Tibial nerve (tissue), 4 donors: Measurements from ENCODE around the gene CFI.

ENCODE experiments used
- EP300 ChIP-seq, 2 donors: sonication (generic); formaldehyde crosslinking; IDR thresholded peaks; one replicate each; pipeline ENCODE4 v1.6.1; 2017; ENCODE audit warnings: antibody characterized with exemption in 2 of 2, mild to moderate bottlenecking in 1 of 2
- POLR2A ChIP-seq, 2 donors: fragments of 450-650 bp; IDR thresholded peaks; one replicate each; pipeline ENCODE4 v1.6.1; 2017; ENCODE audit warnings: antibody characterized with exemption in 2 of 2, mild to moderate bottlenecking in 2 of 2, moderate library complexity in 2 of 2
- TF ChIP-seq, protein P1 (sequence below), 5 experiments: fragments of 200-600 bp in 3 of 5; fragments of 450-650 bp in 2 of 5; sonication (generic) in 3 of 5; IDR thresholded peaks; one replicate each; pipeline ENCODE4 v1.5.1; 2016 to 2019; ENCODE audit warnings: antibody characterized with exemption in 5 of 5, mild to moderate bottlenecking in 3 of 5, moderate library complexity in 2 of 5

DNA sequence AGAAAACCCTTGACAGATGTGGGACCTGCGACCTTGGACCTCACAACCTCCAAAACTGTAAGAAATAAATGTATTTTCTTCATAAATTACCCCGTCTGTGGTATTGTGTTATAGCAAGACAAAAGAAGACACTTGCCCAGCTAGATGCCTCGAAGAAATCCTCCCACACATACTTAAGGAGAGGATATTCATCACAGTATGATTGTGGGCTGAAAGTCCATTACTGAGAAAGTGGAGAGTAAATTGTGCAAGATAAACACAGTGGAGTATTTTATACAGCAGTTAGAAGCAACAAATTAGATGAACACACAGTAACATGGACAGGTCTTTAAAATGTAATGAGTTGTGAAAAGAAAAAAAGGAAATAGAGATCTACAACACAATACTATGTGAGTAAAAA is 46.1 kb downstream of the CFI start:
- TF ChIP-seq, protein P1, sequence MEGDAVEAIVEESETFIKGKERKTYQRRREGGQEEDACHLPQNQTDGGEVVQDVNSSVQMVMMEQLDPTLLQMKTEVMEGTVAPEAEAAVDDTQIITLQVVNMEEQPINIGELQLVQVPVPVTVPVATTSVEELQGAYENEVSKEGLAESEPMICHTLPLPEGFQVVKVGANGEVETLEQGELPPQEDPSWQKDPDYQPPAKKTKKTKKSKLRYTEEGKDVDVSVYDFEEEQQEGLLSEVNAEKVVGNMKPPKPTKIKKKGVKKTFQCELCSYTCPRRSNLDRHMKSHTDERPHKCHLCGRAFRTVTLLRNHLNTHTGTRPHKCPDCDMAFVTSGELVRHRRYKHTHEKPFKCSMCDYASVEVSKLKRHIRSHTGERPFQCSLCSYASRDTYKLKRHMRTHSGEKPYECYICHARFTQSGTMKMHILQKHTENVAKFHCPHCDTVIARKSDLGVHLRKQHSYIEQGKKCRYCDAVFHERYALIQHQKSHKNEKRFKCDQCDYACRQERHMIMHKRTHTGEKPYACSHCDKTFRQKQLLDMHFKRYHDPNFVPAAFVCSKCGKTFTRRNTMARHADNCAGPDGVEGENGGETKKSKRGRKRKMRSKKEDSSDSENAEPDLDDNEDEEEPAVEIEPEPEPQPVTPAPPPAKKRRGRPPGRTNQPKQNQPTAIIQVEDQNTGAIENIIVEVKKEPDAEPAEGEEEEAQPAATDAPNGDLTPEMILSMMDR (IDR thresholded peaks at IDR 0.05), result no peak
- TF ChIP-seq POLR2A (IDR thresholded peaks at IDR 0.05), result no peak
- no peak for TF ChIP-seq EP300 (IDR thresholded peaks at IDR 0.05)
